Dendritic cell treated with granulocyte-macrophage colony-stimulating factor and Interleukin-4, amounts not matched to agents 40 ng/mL and 50 ng/mL, for 4 days (primary cell): ENCODE data around the gene RSRC1.
"Not testable (repeated sequence)": the region's sequence is repeated elsewhere in the genome, so short reads cannot be mapped to it uniquely, and the experiment has no call there.

Experiments used
- H3K27ac Mint-ChIP-seq: one replicate; pipeline ENCODE4 v1.8.0; 2022; ENCODE audit warnings: mild to moderate bottlenecking, mixed read lengths
- H3K27me3 Mint-ChIP-seq: one replicate; pipeline ENCODE4 v1.8.0; 2022; ENCODE audit warnings: mild to moderate bottlenecking, mixed read lengths
- H3K36me3 Mint-ChIP-seq: one replicate; pipeline ENCODE4 v1.8.0; 2022; ENCODE audit warnings: low read depth, mixed read lengths
- H3K4me1 Mint-ChIP-seq: one replicate; pipeline ENCODE4 v1.8.0; 2022; ENCODE audit warnings: low read depth, mixed read lengths
- H3K4me3 Mint-ChIP-seq: one replicate; pipeline ENCODE4 v1.8.0; 2022; ENCODE audit warnings: mild to moderate bottlenecking, moderate library complexity, mixed read lengths
- H3K9me3 Mint-ChIP-seq: one replicate; pipeline ENCODE4 v1.8.0; 2022; ENCODE audit warnings: mixed read lengths
- intact Hi-C: fragments of 100-400 bp; cut with micrococcal nuclease; formaldehyde crosslinking; loops from one replicate; pipeline ENCODE4 v1.15.0; 2022

Gene RSRC1, protein sequence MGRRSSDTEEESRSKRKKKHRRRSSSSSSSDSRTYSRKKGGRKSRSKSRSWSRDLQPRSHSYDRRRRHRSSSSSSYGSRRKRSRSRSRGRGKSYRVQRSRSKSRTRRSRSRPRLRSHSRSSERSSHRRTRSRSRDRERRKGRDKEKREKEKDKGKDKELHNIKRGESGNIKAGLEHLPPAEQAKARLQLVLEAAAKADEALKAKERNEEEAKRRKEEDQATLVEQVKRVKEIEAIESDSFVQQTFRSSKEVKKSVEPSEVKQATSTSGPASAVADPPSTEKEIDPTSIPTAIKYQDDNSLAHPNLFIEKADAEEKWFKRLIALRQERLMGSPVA

GRCh38 chr3:158109804-158110657 is at the start of gene RSRC1:
Gene RSRC1, plus strand, starts transcription at chr3:158110089. Its CDS starts 12,016 bp downstream, at chr3:158122105.
- peaks cover 43% of the 10 kb centered on the region for H3K27me3 Mint-ChIP-seq

DNA sequence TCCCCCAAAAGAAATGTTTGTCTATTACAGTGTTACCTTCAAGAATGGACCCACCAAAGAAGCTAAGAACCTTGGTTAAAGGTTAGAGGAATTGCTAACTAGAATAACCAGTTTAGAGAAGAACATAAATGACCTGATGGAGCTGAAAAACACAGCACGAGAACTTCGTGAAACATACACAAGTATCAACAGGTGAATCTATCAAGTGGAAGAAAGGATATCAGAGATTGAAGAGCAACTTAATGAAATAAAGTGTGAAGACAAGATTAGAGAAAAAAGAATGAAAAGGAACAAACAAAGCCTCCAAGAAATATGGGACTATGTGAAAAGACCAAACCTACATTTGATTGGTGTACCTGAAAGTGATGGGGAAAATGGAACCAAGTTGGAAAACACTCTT is 44.3 kb upstream of the RSRC1 start:
- H3K4me1 Mint-ChIP-seq, H3K27ac Mint-ChIP-seq, H3K9me3 Mint-ChIP-seq, H3K4me3 Mint-ChIP-seq, H3K36me3 Mint-ChIP-seq, intact Hi-C loops: not testable (repeated sequence)
- peaks cover 11% of the 10 kb centered on the region for H3K27me3 Mint-ChIP-seq

More at GRCh38 chr3:158109804-158110657, at the start of gene RSRC1:
- intact Hi-C loops = loop anchor here (5.0 kb wide), 1 partner anchor 57 kb away; no protein-coding TSS in a partner anchor
- Mint-ChIP-seq H3K4me1 (peaks cover 57% of the 10 kb centered on the region), H3K27ac (peak within 1 kb of the TSS; percentile 93), H3K4me3 (peak within 1 kb of the TSS; percentile 93), H3K36me3 (peaks cover 29% of the 10 kb centered on the region), H3K9me3 (peaks cover 18% of the 10 kb centered on the region)

GRCh38 chr3:158072790-158073189 is 37.1 kb upstream of the RSRC1 start:
- Mint-ChIP-seq H3K4me3 (no peak overlapping the region), H3K27me3 (peaks cover 3% of the 10 kb centered on the region), H3K27ac (no peak overlapping the region), H3K36me3 (no peaks in the 10 kb centered on the region), H3K9me3 (no peaks in the 10 kb centered on the region), H3K4me1 (no peaks in the 10 kb centered on the region)
- intact Hi-C loops = no loop called here

- no peak overlapping the region for H3K4me3 Mint-ChIP-seq
- no peaks in the 10 kb centered on the region for H3K9me3 Mint-ChIP-seq
Measured at GRCh38 chr3:158074591-158074990, 35.3 kb upstream of the RSRC1 start.

GRCh38 chr3:158079599-158079998 is 30.3 kb upstream of the RSRC1 start:
- H3K4me3 Mint-ChIP-seq = no peak overlapping the region
- no peaks in the 10 kb centered on the region for H3K36me3 Mint-ChIP-seq
- peaks cover 8% of the 10 kb centered on the region for H3K27me3 Mint-ChIP-seq
- intact Hi-C loops = no loop called here
- no peaks in the 10 kb centered on the region for H3K4me1 Mint-ChIP-seq
- H3K27ac Mint-ChIP-seq = no peak overlapping the region
- H3K9me3 Mint-ChIP-seq = no peaks in the 10 kb centered on the region

More at GRCh38 chr3:158074591-158074990, 35.3 kb upstream of the RSRC1 start:
- no peaks in the 10 kb centered on the region for H3K36me3 Mint-ChIP-seq
- H3K27me3 Mint-ChIP-seq = peaks cover 1% of the 10 kb centered on the region
- intact Hi-C loops = no loop called here
- no peaks in the 10 kb centered on the region for H3K4me1 Mint-ChIP-seq
- no peak overlapping the region for H3K27ac Mint-ChIP-seq

- H3K4me3 Mint-ChIP-seq = no peak overlapping the region
- intact Hi-C loops = no loop called here
- no peaks in the 10 kb centered on the region for H3K9me3 Mint-ChIP-seq
- peaks cover 31% of the 10 kb centered on the region for H3K27me3 Mint-ChIP-seq
- no peaks in the 10 kb centered on the region for H3K4me1 Mint-ChIP-seq
- H3K27ac Mint-ChIP-seq = no peak overlapping the region
- H3K36me3 Mint-ChIP-seq = no peaks in the 10 kb centered on the region
Measured at GRCh38 chr3:158084651-158085050, 25.2 kb upstream of the RSRC1 start.

- no peaks in the 10 kb centered on the region for H3K36me3 Mint-ChIP-seq
- intact Hi-C loops = no loop called here
- no peaks in the 10 kb centered on the region for H3K9me3 Mint-ChIP-seq
- H3K27me3 Mint-ChIP-seq = peaks cover 38% of the 10 kb centered on the region
- H3K27ac Mint-ChIP-seq = no peak overlapping the region
- no peak overlapping the region for H3K4me3 Mint-ChIP-seq
- no peaks in the 10 kb centered on the region for H3K4me1 Mint-ChIP-seq
Measured at GRCh38 chr3:158085358-158085757, 24.5 kb upstream of the RSRC1 start.

GRCh38 chr3:158085931-158086330 is 24.0 kb upstream of the RSRC1 start:
- no peaks in the 10 kb centered on the region for H3K9me3 Mint-ChIP-seq
- peaks cover 40% of the 10 kb centered on the region for H3K27me3 Mint-ChIP-seq
- no peak overlapping the region for H3K27ac Mint-ChIP-seq
- H3K4me1 Mint-ChIP-seq = no peaks in the 10 kb centered on the region
- no peak overlapping the region for H3K4me3 Mint-ChIP-seq
- H3K36me3 Mint-ChIP-seq = no peaks in the 10 kb centered on the region
- intact Hi-C loops = no loop called here

DNA sequence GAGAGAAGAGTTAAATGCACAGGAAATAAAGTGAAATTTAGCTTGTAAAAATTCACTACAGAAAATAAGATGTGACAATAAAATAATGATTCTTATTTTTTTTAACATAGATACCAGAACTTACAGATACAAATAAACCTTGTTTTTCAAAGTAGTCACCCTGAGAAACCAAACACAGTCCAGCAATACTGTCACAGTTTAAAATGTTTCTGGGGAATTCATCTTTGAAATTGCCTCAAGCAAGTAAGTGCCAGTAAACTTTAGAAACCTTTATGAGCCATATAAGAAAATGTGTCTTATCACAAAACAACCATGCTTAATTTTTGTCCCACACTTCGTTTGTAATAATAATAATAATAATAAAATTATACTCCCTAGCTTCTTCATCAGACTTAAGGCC is 23.5 kb upstream of the RSRC1 start:
- H3K27ac Mint-ChIP-seq = no peak overlapping the region
- no peaks in the 10 kb centered on the region for H3K9me3 Mint-ChIP-seq
- intact Hi-C loops = no loop called here
- peaks cover 41% of the 10 kb centered on the region for H3K27me3 Mint-ChIP-seq
- H3K4me3 Mint-ChIP-seq = no peak overlapping the region
- no peaks in the 10 kb centered on the region for H3K36me3 Mint-ChIP-seq
- no peaks in the 10 kb centered on the region for H3K4me1 Mint-ChIP-seq

DNA sequence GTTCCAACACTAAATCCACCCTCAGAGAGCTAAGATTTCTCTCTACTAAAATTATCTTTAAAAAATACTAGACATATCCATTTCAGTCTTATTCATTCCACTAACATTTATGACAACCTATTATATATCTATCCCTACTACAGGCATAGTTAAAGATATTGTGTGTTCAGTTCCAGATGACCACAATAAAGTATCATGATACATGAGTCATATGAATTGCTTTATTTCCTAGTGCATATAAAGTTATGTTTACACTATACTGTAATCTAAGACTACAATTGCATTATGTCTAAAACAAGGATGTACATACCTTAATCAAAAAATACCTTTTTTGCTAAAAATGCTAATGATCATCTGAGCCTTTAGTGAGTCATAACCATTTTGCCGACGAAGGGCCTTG is 23.1 kb upstream of the RSRC1 start:
- no peak overlapping the region for H3K4me3 Mint-ChIP-seq
- H3K27me3 Mint-ChIP-seq = peaks cover 45% of the 10 kb centered on the region
- no peak overlapping the region for H3K27ac Mint-ChIP-seq
- no peaks in the 10 kb centered on the region for H3K9me3 Mint-ChIP-seq
- no peaks in the 10 kb centered on the region for H3K36me3 Mint-ChIP-seq
- H3K4me1 Mint-ChIP-seq = no peaks in the 10 kb centered on the region
- intact Hi-C loops = no loop called here

DNA sequence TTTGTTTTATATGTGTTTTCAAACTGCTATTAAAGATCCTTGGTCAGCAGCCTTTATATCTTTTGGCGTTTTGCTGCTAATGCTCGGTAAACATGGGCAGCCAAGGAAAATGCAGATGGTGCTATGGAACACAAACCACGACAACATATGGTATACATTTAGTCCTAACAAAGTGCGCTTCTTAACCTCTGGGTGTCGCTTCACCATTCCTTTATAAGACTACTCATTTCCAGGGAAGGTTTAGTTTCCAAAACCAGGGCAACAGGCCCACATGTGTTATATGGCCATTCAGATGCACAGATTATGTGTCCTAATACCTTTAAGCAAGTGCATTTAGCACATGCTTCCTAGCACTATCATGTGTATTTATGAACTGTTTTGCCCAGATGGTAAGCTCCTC is 18.4 kb upstream of the RSRC1 start:
- H3K9me3 Mint-ChIP-seq = no peaks in the 10 kb centered on the region
- peaks cover 76% of the 10 kb centered on the region for H3K27me3 Mint-ChIP-seq
- H3K4me1 Mint-ChIP-seq = peaks cover 20% of the 10 kb centered on the region
- intact Hi-C loops = loop anchor here (5.0 to 10.0 kb wide), 2 partner anchors 223 to 341 kb away; no protein-coding TSS in a partner anchor
- no peak overlapping the region for H3K4me3 Mint-ChIP-seq
- H3K27ac Mint-ChIP-seq = no peak overlapping the region
- H3K36me3 Mint-ChIP-seq = no peaks in the 10 kb centered on the region

- intact Hi-C loops = loop anchor here (5.0 to 10.0 kb wide), 2 partner anchors 221 to 339 kb away; no protein-coding TSS in a partner anchor
- Mint-ChIP-seq H3K9me3 (no peaks in the 10 kb centered on the region), H3K27ac (no peak overlapping the region), H3K36me3 (no peaks in the 10 kb centered on the region), H3K4me1 (peaks cover 39% of the 10 kb centered on the region), H3K4me3 (no peak overlapping the region), H3K27me3 (peaks cover 78% of the 10 kb centered on the region)
Measured at GRCh38 chr3:158093526-158093925, 16.4 kb upstream of the RSRC1 start.

DNA sequence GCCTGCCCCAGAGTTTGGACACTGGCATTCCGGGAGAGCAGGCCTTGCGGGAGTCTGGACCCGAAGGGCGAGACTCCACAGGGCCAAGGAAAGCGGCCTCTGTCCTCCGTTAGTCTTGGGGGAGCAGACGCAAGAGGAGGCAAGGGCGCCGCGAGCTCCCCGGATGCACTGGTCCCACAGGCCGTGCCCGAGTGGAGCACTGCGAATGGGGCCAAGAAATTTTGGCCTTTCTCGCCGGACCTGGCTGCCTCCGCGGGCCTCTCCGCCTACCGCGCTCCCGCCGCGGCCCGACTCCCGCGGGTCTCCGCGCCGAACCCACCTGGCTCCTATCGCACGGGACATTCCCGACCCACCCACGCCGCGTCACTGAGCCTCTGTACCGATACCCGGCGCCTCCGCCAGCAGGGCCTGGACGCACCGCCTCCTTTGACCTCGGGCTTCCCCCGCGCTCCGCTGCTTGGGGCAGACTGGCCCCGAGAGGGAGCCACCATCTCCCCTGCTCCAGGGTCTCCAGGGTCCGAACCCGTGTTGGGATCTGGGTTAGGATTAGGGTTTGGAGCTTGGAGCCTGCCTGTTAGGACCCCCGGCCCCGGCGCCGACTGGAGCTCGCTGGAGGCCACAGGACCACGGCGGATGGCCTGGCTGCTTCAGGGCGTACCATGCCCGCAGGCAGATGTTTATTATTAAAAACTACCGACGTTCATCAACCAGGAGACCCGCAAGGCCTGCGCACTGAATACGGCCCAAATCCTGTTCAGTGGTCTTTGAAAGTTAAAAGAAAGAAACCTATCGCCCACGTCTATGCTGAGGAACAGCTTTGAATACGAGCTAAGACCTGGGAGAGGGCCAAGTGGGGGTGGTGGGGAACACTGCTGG is 15.4 kb upstream of the RSRC1 start:
- Mint-ChIP-seq H3K36me3 (no peaks in the 10 kb centered on the region), H3K4me3 (peak overlapping the region; percentile 48), H3K27ac (no peak overlapping the region)

More for the DNA sequence above, 15.4 kb upstream of the RSRC1 start:
- peaks cover 45% of the 10 kb centered on the region for H3K4me1 Mint-ChIP-seq
- no peaks in the 10 kb centered on the region for H3K9me3 Mint-ChIP-seq
- H3K27me3 Mint-ChIP-seq = peaks cover 81% of the 10 kb centered on the region
- intact Hi-C loops = loop anchor here (5.0 to 10.0 kb wide), 2 partner anchors 220 to 338 kb away; no protein-coding TSS in a partner anchor
